NCI-H2107 treated with DMSO at 0.1 percent for 48 hours (cell line): ENCODE data around the gene TOP1.
"Not testable (repeated sequence)": the region's sequence is repeated elsewhere in the genome, so short reads cannot be mapped to it uniquely, and the experiment has no call there.

ENCODE experiments used
- DNase-seq: peaks from one replicate; lab custom pipeline; 2025; ENCODE audit not compliant: unreplicated experiment; lab: John Stamatoyannopoulos, UW

The TOP1 gene

DNA sequence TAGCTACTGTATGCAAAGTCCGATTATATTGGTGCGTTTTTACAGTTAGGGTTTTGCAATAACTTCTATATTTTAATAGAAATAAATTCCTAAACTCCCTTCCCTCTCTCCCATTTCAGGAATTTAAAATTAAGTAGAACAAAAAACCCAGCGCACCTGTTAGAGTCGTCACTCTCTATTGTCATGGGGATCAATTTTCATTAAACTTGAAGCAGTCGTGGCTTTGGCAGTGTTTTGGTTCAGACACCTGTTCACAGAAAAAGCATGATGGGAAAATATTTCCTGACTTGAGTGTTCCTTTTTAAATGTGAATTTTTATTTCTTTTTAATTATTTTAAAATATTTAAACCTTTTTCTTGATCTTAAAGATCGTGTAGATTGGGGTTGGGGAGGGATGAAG, 95.0 kb downstream of the TOP1 start:
- no peak for DNase-seq

DNA sequence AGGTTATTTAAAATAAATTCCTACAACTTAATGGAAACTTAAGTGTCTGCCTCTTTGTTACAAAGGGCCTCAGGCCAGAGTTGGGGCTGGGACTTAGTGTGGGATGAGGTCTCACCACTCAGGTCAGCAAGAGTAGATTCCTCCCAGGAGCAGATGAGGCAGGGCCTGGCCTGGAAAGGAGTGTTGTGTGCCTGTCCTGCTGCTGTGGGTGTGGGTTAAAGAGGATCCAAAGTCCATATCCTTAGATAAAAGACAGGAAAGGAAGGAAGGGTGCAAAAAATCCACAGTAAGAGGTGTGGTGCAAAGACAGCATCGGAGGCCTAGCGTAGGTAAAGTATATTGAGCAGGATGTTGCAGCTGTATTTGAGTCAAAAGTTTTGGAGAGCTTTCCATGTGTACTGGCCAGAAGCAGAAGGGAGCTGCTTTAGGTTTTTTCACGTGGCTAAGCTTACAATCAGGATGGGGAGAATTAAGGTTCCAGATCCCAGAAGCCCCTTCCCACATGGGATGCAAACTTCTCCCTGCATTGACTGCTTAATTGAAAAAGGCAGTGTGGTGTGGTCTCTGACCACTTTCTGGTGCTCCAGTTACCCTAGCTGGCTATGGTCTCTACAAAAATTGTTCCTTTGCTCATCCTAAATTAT, 96.0 kb downstream of the TOP1 start:
- DNase-seq = no peak

DNA sequence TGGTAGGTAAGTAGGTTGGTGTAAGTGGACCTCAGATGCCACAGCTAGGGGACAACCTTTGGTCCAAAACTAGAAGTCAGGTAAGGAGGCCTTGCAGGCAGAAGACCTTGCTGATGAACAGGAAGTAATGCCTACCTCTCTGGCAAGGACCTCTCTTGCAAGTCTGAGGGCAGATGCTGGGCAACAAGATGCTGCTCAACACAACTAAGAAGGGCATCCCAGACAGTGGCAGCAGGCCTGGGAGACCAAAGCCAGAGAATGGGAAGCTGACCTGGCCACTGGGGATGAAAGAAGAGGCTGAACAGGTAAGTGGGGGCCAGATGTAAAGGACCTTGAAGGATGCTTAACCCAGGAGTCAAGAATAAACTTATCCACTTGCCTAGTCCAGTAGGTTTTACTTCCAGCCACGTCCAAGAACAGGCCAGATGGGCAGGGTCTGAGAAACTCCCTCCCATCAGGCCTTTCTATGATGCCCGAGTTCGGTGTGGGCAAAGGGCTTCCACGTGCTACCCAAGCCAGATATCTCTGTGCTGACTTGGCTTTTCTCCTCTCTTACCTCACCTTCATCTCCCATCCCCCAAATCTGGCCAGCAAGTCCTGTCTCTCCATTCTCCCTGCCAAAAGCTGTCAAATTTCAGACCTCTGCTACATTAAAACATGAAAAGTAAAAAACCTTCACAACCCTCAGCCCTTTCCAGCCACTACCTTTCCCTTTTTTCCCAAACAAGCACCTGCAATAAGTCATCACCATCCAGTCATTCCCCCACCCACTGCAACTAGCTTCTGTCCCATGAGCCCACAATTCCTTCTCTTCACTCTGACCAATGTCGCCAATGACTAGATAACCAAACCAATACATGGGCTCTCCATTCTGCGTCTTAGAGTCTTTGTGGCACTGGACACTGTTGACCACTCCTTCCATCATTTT, 97.2 kb downstream of the TOP1 start:
- DNase-seq = no peak

DNA sequence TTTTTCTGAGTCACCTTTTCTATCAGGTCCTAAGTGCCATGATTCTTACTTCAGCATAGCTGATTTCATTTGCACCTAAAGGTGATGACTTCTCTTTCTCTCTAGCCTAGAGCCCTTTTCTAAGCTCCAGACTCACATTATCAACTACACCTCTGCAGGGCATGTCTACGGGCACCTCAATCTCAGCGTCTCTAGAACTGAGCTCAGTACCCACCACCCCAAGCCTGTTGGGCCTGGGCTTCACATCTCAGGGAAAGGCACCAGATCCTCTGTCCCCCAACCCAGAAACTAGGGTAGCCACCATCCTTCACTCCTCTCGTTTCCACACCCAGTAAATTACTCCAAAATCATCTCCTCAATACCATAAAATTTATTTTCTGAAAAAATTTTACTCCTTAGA, 98.1 kb downstream of the TOP1 start:
- no peak for DNase-seq

DNA sequence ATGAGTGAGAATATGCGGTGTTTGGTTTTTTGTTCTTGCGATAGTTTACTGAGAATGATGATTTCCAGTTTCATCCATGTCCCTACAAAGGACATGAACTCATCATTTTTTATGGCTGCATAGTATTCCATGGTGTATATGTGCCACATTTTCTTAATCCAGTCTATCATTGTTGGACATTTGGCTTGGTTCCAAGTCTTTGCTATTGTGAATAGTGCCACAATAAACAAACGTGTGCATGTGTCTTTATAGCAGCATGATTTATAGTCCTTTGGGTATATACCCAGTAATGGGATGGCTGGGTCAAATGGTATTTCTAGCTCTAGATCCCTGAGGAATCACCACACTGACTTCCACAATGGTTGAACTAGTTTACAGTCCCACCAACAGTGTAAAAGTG, 99.7 kb downstream of the TOP1 start:
- not testable (repeated sequence) for DNase-seq

DNA sequence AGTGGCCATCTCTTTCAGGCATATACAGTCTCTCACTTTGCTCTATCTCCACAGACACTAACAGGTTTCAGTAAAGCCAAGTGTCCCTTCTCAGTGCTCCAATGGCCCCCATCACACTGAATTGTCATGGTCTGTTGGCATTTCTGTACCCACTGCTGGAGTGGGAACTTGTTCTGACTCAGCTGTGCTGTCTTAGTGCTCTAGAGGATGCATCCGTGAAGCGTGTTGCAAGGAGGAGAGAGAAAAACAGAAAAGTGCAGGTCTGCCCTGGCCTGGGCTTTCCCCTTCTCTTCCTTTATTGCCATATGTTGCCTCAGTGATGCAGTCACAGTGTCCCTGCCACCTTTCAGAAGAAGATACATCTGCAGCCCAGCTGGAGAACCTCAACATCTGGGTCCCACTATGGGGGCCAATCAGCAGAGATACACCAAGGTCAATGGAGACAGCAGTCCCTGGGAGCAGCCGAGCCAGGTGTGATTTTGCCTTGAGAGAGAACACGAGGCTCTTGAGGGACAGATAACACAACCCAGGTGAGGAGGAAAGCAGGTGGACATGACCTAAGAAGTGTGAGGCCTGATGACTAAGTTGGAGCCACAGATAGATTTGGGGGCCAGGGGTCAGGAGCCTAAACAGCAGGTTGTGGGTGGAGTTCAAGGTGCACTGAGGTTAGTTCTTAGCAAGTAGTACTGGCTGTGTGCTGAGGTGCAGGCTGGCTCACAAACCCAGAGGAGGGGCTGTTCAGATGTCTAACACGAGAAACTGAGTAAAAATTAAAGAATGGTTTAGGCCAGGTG, 103.2 kb downstream of the TOP1 start:
- DNase-seq = no peak

DNA sequence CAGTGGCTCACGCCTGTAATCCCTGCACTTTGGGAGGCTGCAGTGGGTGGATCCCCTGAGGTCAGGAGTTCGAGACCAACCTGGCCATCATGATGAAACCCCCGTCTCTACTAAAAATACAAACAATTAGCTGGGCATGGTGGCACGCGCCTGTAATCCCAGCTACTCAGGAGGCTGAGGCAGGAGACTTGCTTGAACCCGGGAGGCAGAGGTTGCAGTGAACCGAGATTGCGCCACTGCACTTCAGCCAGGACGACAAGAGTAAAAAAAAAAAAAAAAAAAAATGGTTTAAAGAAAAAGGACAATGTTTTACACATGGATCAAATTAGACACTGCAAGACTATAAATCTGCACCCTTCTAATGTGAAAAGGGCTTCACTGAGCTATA, 103.8 kb downstream of the TOP1 start:
- not testable (repeated sequence) for DNase-seq

DNA sequence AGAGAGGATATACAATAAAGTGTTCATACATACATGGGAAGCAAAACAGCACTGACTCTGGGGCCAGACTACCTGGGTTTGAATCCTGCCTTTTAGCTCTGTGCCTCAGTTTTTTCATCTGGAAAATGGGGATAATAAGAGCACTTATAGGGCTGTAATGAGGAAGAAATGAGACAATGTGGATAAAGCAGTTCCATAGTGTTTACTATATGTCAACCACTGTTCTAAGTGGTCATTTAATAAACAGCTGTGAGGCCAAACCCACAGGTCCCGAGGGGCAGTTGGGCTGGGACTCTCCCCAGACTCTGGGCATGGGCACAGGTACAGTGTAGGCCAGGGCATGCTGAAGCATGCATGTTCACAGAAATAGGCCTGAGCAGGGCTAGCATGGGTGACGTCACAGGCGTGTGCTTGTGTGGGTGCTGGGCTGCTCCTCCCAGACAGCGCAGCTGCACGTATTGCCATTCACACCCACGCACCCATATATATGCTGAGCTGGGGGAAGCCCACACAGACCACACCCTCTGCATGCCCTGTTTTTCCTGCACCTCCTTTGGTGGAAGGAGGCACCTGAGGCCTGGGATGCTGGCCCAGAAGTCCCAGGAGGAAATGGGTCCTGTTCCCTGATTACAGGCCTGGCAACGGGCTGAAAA, 105.2 kb downstream of the TOP1 start:
- DNase-seq = no peak

DNA sequence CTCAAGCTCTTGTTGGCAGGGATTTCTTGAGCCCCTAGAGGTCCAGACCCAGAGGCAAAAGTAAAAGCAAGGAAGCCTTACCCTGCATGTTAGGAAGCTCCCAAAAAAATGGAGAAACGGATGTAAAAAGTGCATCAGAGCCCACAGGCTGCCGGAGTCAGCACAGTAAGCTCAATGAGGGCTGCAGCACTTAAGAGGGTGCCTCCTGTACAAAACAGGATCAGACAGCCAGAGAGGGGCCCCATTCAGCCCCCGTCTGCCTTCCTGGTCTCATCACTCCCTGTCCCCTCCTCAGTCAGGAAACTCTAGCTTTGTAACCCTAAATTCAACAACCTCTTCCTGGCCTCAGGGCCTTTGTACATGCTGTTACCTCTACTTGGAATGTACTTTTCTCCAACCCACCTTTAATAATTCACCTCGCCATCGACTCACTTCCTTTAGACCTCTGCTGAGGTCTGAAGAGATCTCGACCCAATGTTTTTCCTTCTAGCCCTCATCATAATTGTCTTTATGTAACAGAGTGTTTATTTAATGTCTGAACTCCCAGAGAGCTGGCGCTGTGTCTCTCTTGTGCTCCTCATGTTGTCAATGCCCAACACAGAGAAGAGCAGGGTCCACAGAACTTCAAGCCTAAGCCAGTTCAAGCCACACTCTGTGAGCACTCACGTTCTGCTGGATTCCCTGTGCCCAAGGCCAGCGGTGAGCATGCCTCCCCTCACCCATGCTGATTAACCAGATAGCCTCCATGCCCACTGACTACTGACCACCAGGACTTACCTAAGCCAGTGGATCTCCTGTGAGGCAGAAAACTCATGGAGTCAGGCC, 106.0 kb downstream of the TOP1 start:
- no peak for DNase-seq

DNA sequence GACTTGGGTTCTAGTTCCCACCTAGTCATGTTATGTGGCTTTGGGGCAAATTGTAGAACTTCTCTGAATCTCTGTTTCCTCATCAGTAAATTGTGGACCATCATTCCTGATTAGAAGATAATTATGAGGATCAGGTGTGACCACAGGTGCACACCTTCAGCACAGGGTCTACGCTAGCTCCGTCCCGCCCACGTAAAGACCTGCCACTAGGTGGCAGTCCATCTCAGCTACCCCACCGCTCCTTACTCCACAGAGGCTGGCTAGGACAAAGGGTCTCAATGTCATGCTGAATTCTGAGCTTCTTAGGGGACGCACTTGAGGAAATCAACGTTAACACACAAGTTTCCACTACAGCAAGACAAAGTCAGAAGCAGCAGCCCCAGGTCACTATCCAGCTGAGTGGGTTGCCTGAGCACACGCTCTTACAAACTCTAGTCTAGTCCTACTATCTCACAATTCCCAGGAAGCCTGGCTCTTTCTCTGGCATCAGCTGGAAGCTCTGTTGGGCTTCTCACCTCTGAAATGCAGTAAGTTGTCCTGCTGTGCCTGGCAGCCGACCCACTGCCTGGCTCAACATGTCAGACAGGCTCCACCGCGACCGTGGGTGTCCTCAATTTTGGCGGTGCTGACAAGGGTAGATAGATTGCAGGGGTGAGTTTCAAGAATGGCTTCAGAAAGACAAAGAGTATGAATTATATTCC, 106.7 kb downstream of the TOP1 start:
- no peak for DNase-seq

DNA sequence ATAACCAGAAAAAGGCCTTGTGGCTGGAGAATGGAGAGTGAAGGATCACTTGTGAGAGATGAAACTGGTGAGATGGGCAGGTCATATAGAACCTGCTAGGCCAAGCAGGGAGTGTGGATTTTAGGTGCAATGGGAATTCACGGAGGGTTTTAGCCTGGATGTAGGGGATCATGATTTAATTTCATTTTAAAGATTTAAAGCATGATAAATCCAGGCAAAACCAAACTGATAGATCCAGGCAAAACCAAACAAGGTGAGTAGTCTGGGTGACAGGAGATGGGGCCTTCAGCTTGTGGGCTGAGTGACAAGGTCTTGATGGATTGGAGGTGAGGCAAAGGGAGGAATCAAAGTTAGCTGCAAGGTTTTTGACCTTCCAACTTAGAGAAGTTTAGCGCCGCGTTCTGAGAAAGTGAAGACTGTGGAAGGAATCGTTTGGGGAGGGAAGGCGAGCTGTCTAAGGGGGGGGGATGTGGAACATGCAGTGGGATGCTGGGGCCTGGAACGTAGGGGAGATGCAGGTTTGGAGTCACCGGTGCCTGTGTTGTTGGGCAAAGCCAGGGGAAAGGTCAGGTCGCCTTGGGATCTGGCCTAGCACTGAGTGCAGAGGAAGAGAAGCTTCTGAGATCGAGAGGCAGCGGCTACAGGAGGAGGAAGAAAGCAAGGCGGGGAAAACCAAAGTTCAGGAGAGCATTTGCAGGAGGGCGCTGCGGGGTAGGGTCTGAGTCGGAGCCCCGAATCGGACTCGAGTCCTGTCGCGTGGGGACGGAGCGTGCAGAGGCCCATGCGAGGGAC, 107.5 kb downstream of the TOP1 start:
- DNase-seq = no peak

DNA sequence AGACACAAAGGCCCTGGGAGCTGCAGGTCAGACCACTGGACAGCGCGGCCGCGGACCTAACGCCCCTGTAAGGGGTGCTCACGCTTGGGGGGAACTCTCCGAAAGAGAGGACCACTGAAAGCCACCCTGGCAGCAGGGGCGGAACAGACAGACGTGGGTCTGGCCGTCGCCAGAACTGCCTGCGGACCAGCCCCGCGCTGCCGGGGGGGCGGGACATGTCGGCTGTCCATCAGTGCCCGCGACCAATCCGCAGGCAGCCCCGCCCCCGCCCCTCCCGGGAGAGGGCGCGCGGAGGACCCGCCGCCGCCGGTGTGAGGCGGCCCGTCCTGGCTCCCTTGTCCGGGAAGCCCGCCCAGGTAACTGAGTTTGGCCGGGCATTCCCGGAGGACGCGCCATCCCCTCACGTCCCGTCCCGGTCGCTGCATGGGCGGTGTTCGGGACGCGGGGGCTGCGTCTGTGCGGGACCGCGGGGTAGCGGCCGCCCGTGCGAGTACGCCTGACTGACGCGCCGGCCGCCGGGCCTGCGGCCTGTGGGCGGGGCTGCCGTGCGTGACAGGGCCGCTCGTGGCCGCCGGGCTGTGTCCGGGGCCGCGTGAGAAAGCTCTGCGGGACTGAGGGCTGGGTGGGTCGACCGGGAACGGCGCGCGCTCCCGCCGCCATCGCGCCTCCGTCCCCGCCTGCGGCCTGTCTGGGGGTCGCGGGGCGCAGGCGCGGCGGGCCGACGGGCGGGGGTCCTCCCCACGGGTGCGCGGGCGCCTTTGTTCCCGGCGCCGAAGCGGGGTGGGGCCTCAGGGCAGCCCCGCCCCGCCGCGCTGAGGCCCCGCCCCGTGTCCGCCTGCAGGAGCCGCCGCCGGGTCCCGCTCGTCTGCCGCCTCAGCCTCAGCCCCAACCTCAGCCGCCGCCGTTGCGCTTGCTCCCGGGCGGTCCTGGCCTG, 108.3 kb downstream of the TOP1 start, which contains the start of gene PLCG1:
PLCG1 (plus strand) TSS at position 864 of the 934 bp plus-strand sequence. CDS start 99 bp downstream, outside the sequence.
- peak; percentile 17 for DNase-seq

DNA sequence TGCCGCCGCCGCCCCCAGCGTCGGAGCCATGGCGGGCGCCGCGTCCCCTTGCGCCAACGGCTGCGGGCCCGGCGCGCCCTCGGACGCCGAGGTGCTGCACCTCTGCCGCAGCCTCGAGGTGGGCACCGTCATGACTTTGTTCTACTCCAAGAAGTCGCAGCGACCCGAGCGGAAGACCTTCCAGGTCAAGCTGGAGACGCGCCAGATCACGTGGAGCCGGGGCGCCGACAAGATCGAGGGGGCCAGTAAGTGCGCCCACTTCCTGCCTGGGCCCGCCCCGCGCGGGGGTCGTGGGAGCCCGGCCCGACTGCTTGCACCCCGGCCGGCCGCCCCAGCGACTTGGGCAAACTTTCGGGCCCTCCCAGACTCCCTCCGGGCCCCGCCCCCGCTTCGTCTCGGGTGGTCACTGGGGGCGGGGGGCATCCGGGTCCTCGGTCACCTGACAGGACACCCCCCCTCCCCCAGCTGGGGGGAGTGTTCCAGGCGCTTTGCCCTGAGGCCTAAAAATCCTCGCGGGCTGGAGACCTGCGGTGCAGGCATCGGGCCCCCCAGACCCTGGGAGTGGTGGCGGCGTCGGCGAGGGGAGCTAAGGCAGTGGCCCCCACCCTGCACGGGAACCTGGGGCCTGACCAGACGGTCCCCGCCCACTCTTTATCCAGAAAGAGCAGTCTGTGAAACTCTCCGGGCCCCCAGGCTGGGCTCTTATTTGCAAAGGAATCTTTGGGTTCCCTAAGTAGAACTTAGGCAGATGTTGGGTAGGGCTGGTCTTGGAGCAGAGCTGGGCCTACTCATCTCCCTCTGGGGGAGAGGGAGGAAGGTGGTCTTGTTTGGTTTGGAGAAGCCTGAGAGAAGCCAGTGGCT, 109.2 kb downstream of the TOP1 start:
- no peak for DNase-seq

DNA sequence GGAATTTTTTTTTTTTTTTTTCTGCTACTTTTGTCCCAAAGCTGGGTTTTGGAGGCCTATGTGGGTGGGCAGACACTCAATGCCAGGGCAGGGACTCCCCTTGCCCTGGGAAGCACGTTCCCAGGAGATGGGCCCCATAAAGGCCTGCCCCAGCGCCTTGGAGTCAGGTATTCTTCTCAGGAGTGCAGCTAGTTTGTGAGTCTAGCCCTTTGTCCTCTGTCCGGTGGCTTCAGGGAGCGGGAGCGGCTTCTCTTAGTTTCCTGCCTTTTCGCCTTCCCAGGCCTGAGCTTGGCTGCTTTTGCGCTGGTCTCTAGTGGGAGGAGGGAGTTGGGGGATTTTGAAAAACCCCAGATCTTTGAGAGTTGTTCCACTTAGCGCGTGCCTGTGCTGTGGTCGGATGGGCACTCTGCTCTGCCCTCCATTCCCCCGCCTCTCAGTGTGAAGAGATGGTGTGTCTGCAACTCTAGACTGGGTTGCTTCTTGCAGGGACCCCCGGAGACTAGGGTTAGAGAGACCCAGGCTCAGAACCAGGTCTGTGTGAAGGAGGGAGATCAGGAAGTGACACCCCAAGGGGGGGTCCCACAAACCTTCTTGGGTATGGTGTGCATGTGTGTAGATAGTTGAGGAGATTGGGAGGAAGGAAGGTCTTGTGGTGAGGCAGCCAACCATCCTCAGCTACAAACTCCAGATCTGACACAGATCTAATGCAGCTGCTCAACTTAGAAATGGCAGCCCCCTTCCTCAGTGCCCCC, 110.0 kb downstream of the TOP1 start:
- no peak for DNase-seq

DNA sequence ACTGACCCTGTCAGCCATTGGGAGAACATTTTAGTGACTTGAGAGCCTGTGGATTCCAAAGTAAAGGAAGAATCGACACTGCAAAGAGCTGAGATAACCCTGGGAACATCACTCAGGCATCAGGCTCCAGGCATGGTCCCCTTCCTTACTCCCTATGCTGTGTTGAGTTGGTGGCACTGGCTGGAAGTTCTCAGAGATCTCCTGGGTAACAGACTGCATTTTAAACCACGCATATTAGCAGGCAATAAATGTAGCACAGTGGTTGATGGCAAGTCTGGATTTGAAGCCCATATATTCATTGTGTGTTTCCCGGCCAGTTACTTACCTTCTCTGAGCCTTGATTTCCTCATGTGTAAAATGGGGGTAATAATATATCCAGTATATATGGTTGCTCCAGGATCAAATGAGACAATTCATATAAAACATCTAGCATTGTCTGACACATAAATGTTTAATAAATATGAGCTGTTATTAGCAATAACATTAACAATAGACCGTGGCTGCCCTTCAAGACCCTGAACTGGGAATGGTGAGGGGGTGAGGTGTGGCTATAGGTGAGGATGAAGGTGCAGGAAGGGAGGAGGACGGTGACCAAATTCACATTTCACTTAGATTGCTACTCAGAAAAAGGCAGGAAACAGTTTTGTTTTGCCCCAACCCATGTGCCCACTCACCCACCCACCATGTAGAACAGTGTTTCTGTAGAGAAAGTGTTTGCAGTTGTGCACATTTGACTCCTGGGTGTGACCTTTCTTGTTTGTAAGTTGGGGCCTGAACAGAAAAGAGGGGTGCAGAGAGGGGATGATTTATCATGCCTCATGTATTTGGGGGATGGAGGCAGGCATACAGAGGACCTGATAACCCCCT, 110.8 kb downstream of the TOP1 start:
- no peak for DNase-seq
